Lung (tissue), 12 donors: ENCODE data around the gene XYLT1. TPM values are rescaled to one million over a fixed set of nuclear protein-coding genes. Genes with fewer than 3 reads are reported as not detected.
A peak's percentile ranks its signal among the peaks of the same experiment; 100 is the strongest.

Experiments
- ATAC-seq: fragments of 200-7000 bp; cut with Tn5 transposase; one replicate; pipeline ENCODE4 v1.9.1; 2020; ENCODE audit warnings: moderate number of reproducible peaks; ENCODE audit not compliant: insufficient read depth, low FRiP score
- DNase-seq, 3 donors: peaks; one replicate each; pipeline ENCODE4 v3.0.0-alpha.2; 2013 to 2017
- H3K27ac ChIP-seq, 2 donors: one replicate each; pipeline ENCODE4 v1.5.1; 2013; ENCODE audit warnings: mild to moderate bottlenecking in 2 of 2, moderate library complexity in 2 of 2, control low read depth in 1 of 2, inconsistent platforms in 1 of 2, low read depth in 1 of 2, low read length in 1 of 2
- H3K27me3 ChIP-seq, 3 donors: one replicate each; pipeline ENCODE4 v1.5.1; 2013; ENCODE audit warnings: low read length in 2 of 3; ENCODE audit not compliant: control insufficient read depth in 3 of 3, insufficient read depth in 3 of 3
- H3K36me3 ChIP-seq, 4 donors: one replicate each; pipeline ENCODE4 v1.5.1; 2013; ENCODE audit warnings: low read length in 4 of 4, mild to moderate bottlenecking in 1 of 4, moderate library complexity in 1 of 4; ENCODE audit not compliant: control insufficient read depth in 4 of 4, insufficient read depth in 4 of 4
- H3K4me1 ChIP-seq, 5 donors: one replicate each; pipeline ENCODE4 v1.5.1; 2013; ENCODE audit warnings: low read length in 5 of 5, mild to moderate bottlenecking in 2 of 5, moderate library complexity in 1 of 5; ENCODE audit not compliant: control insufficient read depth in 5 of 5, insufficient read depth in 5 of 5
- H3K4me3 ChIP-seq: one replicate; pipeline ENCODE4 v1.5.1; 2013; ENCODE audit warnings: mild to moderate bottlenecking, control low read depth, moderate library complexity
- H3K9ac ChIP-seq, 2 donors: one replicate each; pipeline ENCODE4 v1.5.1; 2013; ENCODE audit warnings: low read length in 2 of 2, control low read depth in 1 of 2; ENCODE audit not compliant: insufficient read depth in 1 of 2
- H3K9me3 ChIP-seq, 4 donors: one replicate each; pipeline ENCODE4 v1.5.1; 2013; ENCODE audit warnings: low read length in 3 of 4, mild to moderate bottlenecking in 1 of 4, moderate library complexity in 1 of 4; ENCODE audit not compliant: control insufficient read depth in 4 of 4, insufficient read depth in 3 of 4
- WGBS, 2 donors: extraction: QIAGEN DNeasy Blood & Tissue Kit; methylation state at CpG; one replicate each; pipeline ENCODE4 v1.1.7; 2013; 5-methylcytosine and 5-hydroxymethylcytosine counted together
- polyA plus RNA-seq, 2 donors: library from polyadenylated mRNA; stranded (reverse); fragments of 200-250 nt; gene quantifications; one replicate each; pipeline ENCODE4 v1.2.1, GENCODE V29; 2013
- total RNA-seq, 2 donors: library from RNA; depleted of rRNA in 1 of 2; stranded (reverse); fragments of >200 nt in 1 of 2; gene quantifications; one replicate each; pipeline ENCODE4 v1.2.1, GENCODE V29; 2014 to 2021
- TF ChIP-seq, protein P1 (sequence below): IDR thresholded peaks from 2 replicates; pipeline ENCODE4 v1.5.1; 2012; ENCODE audit warnings: mild to moderate bottlenecking; ENCODE audit errors: control extremely low read depth, extremely low read depth
- donor health status: control.
- donor health status: control.
- donor health status: Bipolar disorder and iron deficiency.
- donor health status: healthy.
- donor health status: DM: yes; HTN: yes; CAD: no.

The XYLT1 gene
- total and polyA plus RNA-seq, 4 donors, result 1.4 to 11.5 (median 6.9) TPM

DNA sequence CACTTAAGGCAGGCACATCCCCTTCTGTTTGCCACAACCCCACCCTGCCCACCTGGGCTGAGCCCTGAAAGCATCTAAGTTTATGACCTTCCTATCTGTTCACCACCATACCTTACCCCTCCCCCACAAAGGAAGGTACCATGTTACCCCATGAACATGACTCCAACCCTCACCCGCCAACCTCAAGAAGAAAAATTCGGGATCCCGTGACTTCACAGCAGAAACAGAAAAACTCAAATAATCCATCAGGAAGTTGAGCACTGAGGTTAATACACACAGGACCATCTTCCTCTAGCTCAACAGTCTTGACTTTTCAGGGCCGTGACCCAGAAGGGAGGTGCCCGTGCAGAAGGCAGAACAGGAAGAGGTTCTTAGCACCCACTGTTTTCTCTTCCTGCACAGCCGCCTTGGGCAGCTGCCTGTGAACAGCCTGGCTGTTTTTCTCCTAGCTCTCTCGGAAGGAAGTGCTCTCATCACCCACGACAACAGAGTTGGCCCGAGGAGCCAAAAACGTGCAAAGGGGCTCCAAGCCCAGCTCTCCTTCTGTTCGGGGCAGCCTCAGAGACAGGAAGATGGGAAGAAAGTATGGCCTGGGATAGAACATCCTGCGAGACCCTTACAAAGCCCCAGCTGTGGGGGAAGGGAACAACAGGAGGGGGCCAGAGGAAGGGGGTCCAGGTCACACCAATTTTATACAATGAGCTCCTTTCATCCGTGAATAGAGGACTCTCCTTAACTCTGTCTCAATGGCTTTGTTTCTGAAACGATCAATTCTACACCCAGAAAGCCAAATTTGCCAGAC, 101.1 kb downstream of the XYLT1 start:
- Histone ChIP-seq H3K27ac (peak overlapping the region in 1 of 2 donors; percentile 75), H3K27me3 (no peaks in the 10 kb centered on the region), H3K4me3 (no peak overlapping the region), H3K36me3 (no peaks in the 10 kb centered on the region), H3K9ac (no peak overlapping the region), H3K4me1 (peaks cover 3 to 43% (median 10%) of the 10 kb centered on the region in 5 donors), H3K9me3 (no peaks in the 10 kb centered on the region)
- peak in 1 of 3 donors; percentile 60 for DNase-seq
- ATAC-seq, result peak; percentile 69
- TF ChIP-seq, protein P1, sequence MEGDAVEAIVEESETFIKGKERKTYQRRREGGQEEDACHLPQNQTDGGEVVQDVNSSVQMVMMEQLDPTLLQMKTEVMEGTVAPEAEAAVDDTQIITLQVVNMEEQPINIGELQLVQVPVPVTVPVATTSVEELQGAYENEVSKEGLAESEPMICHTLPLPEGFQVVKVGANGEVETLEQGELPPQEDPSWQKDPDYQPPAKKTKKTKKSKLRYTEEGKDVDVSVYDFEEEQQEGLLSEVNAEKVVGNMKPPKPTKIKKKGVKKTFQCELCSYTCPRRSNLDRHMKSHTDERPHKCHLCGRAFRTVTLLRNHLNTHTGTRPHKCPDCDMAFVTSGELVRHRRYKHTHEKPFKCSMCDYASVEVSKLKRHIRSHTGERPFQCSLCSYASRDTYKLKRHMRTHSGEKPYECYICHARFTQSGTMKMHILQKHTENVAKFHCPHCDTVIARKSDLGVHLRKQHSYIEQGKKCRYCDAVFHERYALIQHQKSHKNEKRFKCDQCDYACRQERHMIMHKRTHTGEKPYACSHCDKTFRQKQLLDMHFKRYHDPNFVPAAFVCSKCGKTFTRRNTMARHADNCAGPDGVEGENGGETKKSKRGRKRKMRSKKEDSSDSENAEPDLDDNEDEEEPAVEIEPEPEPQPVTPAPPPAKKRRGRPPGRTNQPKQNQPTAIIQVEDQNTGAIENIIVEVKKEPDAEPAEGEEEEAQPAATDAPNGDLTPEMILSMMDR, result no peak
- 16 to 24% methylated on average over 14 of the region's 14 CpGs for WGBS, 2 donors

DNA sequence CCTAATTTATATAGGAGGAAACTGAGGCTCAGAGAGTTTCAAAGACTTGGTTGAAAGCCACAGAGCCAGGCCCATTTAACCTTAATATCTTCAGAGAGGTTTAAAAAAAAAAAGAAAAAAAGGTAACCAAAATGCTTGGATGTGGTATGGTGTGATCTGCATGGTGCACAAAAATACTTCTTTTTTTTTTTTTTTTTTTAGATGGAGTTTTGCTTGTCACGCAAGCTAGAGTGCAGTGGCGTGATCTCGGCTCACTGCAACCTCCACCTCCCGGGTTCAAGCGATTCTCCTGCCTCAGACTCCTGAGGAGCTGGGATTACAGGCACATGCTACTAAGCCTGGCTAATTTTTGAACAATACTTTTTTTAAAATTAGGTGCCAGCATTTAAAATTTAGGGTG, 101.8 kb downstream of the XYLT1 start:
- Histone ChIP-seq H3K9me3 (no peaks in the 10 kb centered on the region), H3K36me3 (no peaks in the 10 kb centered on the region), H3K27me3 (no peaks in the 10 kb centered on the region), H3K9ac (no peak overlapping the region), H3K27ac (no peak overlapping the region), H3K4me3 (no peak overlapping the region), H3K4me1 (peaks cover 3 to 50% (median 16%) of the 10 kb centered on the region in 5 donors)
- 65 to 85% methylated on average over 5 of the region's 5 CpGs for WGBS, 2 donors
- DNase-seq (no peak), ATAC-seq (no peak)
- TF ChIP-seq, protein P1, result no peak

DNA sequence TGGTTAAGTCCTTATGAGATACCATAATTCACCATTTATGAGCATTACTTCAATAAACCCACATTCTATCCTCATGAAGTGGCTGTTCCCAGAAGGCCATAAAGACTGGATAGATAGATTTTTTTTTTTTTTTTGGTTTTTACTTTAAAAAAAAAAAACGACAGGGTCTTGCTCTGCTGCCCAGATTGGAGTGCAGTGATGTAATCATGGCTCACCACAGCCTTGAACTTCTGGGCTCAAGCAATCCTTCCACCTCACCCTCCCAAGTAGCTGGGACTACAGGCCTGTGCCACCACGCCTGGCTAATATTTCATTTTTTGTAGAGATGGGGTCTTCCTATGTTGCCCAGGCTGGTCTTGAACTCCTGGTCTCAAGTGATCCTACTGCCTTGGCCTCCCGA, 102.3 kb downstream of the XYLT1 start:
- no peak overlapping the region for H3K9ac ChIP-seq
- peaks cover 3 to 52% (median 16%) of the 10 kb centered on the region in 5 donors for H3K4me1 ChIP-seq
- no peak for DNase-seq
- H3K9me3 ChIP-seq, result no peaks in the 10 kb centered on the region
- ATAC-seq, result no peak
- H3K4me3 ChIP-seq, result no peak overlapping the region
- no peaks in the 10 kb centered on the region for H3K27me3 ChIP-seq
- TF ChIP-seq, protein P1, result no peak
- no peak overlapping the region for H3K27ac ChIP-seq
- no peaks in the 10 kb centered on the region for H3K36me3 ChIP-seq
- WGBS, 2 donors, result 60 to 67% methylated on average over 3 of the region's 3 CpGs
